SK-N-SH (cell line): ENCODE measurements around the gene GFY. TPM values are rescaled to one million over a fixed set of nuclear protein-coding genes. Genes with fewer than 3 reads are reported as not detected.

Source experiments
- CTCF ChIA-PET: fragments of 300-600, 350-600 bp; formaldehyde crosslinking; extraction: SDS; loops from one replicate; lab custom pipeline; 2021; lab: Yijun Ruan, JAX
- POLR2A ChIA-PET: fragments of 350-600 bp; sonication (Branson Sonifier 250); formaldehyde crosslinking; extraction: SDS; loops from one replicate; lab custom pipeline; 2020; ENCODE audit warnings: antibody characterized with exemption, inconsistent platforms; lab: Yijun Ruan, JAX
- DNase-seq: peaks from one replicate; pipeline ENCODE4 v3.0.0; 2012
- H2AFZ ChIP-seq: fragments of 200-600 bp; sonication (generic); 2 replicates; pipeline ENCODE4 v1.8.1; 2016; ENCODE audit warnings: antibody characterized with exemption, mild to moderate bottlenecking, low read depth
- H3F3A ChIP-seq: fragments of 200-600 bp; sonication (generic); replicated peaks from 2 replicates; pipeline ENCODE3; 2016; ENCODE audit warnings: antibody characterized with exemption, mild to moderate bottlenecking; ENCODE audit not compliant: insufficient read depth
- H3K27ac ChIP-seq, 2 experiments: fragments of 200-500 bp in 1 of 2; fragments of 200-600 bp in 1 of 2; sonication (Bioruptor generic) in 1 of 2; sonication (generic), shearing (Covaris generic) in 1 of 2; 2 replicates each; pipeline versions ENCODE4 v1.5.1 to v1.6.1; 2014 to 2016; ENCODE audit warnings: low read depth in 2 of 2, inconsistent platforms in 1 of 2, low read length in 1 of 2, mild to moderate bottlenecking in 1 of 2, mixed read lengths in 1 of 2
- H3K27me3 ChIP-seq: fragments of 200-600 bp; sonication (generic), shearing (Covaris generic); 2 replicates; pipeline ENCODE4 v1.6.1; 2016; ENCODE audit warnings: mixed run types; ENCODE audit not compliant: insufficient read depth
- H3K36me3 ChIP-seq, 2 experiments: fragments of 200-500 bp in 1 of 2; fragments of 200-600 bp in 1 of 2; sonication (Bioruptor generic) in 1 of 2; sonication (generic) in 1 of 2; replicated peaks in 1 of 2; 2 replicates each; pipeline versions ENCODE3 to v1.5.1; 2014 to 2016; ENCODE audit warnings: low read length in 1 of 2, mild to moderate bottlenecking in 1 of 2; ENCODE audit not compliant: insufficient read depth in 2 of 2, control insufficient read depth in 1 of 2
- H3K4me1 ChIP-seq, 2 experiments: fragments of 200-500 bp in 1 of 2; fragments of 200-600 bp in 1 of 2; sonication (Bioruptor generic) in 1 of 2; sonication (generic), shearing (Covaris generic) in 1 of 2; 2 replicates each; pipeline versions ENCODE4 v1.5.1 to v1.6.1; 2014 to 2016; ENCODE audit warnings: low read depth in 1 of 2, low read length in 1 of 2, mixed run types in 1 of 2; ENCODE audit not compliant: insufficient read depth in 2 of 2, control insufficient read depth in 1 of 2
- H3K4me2 ChIP-seq: fragments of 200-600 bp; sonication (generic), shearing (Covaris generic); 2 replicates; pipeline ENCODE4 v1.6.1; 2017; ENCODE audit warnings: mixed run types
- H3K4me3 ChIP-seq, 2 experiments: fragments of 200-500 bp in 1 of 2; fragments of 200-600 bp in 1 of 2; sonication (Bioruptor generic) in 1 of 2; sonication (generic), shearing (Covaris generic) in 1 of 2; 2 replicates each; pipeline versions ENCODE4 v1.5.1 to v1.8.1; 2014 to 2016; ENCODE audit warnings: low read depth in 2 of 2, inconsistent platforms in 1 of 2, low read length in 1 of 2, mild to moderate bottlenecking in 1 of 2, mixed read lengths in 1 of 2, moderate library complexity in 1 of 2
- H3K79me2 ChIP-seq: fragments of 200-600 bp; sonication (generic); 2 replicates; pipeline ENCODE4 v1.8.1; 2017; ENCODE audit warnings: mild to moderate bottlenecking; ENCODE audit not compliant: insufficient read depth
- H3K9ac ChIP-seq: fragments of 200-600 bp; sonication (generic); 2 replicates; pipeline ENCODE4 v1.6.1; 2017; ENCODE audit warnings: mixed run types
- H3K9me2 ChIP-seq: fragments of 200-600 bp; sonication (generic); 2 replicates; pipeline ENCODE4 v1.6.1; 2017; ENCODE audit warnings: mixed run types
- H3K9me3 ChIP-seq: fragments of 200-600 bp; sonication (generic); 2 replicates; pipeline ENCODE4 v1.6.1; 2017; ENCODE audit warnings: mixed run types, mild to moderate bottlenecking, moderate library complexity
- H4K20me1 ChIP-seq: fragments of 200-600 bp; sonication (generic); 2 replicates; pipeline ENCODE4 v1.6.1; 2017; ENCODE audit warnings: mild to moderate bottlenecking, mixed run types; ENCODE audit not compliant: insufficient read depth
- CHD2 ChIP-seq: fragments of 150-350 bp; IDR thresholded peaks from 2 replicates; pipeline ENCODE4 v1.6.1; 2018; ENCODE audit warnings: low read length; ENCODE audit not compliant: partially characterized antibody
- FOSL2 ChIP-seq: IDR thresholded peaks from 2 replicates; pipeline ENCODE4 v1.4.0; 2012; ENCODE audit warnings: low read depth, mild to moderate bottlenecking, moderate library complexity, borderline replicate concordance
- POLR2AphosphoS5 ChIP-seq: IDR thresholded peaks from 2 replicates; pipeline ENCODE4 v1.6.1; 2012; ENCODE audit warnings: low read depth, low read length
- SMC3 ChIP-seq: IDR thresholded peaks from 2 replicates; pipeline ENCODE4 v1.6.1; 2012; ENCODE audit warnings: low read depth, low read length, improper control_type of control experiment
- TAF1 ChIP-seq: IDR thresholded peaks from 2 replicates; pipeline ENCODE4 v1.6.1; 2012; ENCODE audit warnings: low read depth, mild to moderate bottlenecking, low read length, moderate library complexity, borderline replicate concordance
- YY1 ChIP-seq: IDR thresholded peaks from 2 replicates; pipeline ENCODE4 v1.4.0; 2012; ENCODE audit warnings: low read depth, mild to moderate bottlenecking
- WGBS: methylation state at CpG from one replicate; pipeline ENCODE4 v1.1.6; 2017; ENCODE audit warnings: low lambda C conversion rate; 5-methylcytosine and 5-hydroxymethylcytosine counted together
- polyA plus RNA-seq, 3 experiments: library from polyadenylated mRNA; depleted of rRNA; stranded (reverse); fragments of >200 nt; gene quantifications; 2 replicates each; pipeline ENCODE4 v1.2.3, GENCODE V29; 2012
- TF ChIP-seq, protein P1 (sequence below): fragments of 150-350 bp; IDR thresholded peaks from 2 replicates; pipeline ENCODE4 v1.6.1; 2017; ENCODE audit warnings: antibody characterized with exemption, low read length, low read depth, borderline replicate concordance
- TF ChIP-seq, protein P2 (sequence below): IDR thresholded peaks from 2 replicates; pipeline ENCODE4 v1.4.0; 2012; ENCODE audit warnings: low read depth, borderline replicate concordance
- TF ChIP-seq, protein P3 (sequence below): IDR thresholded peaks from 2 replicates; pipeline ENCODE4; 2012
- TF ChIP-seq, protein P4 (sequence below): fragments of 150-350 bp; IDR thresholded peaks from 2 replicates; pipeline ENCODE4 v1.6.1; 2016; ENCODE audit warnings: mild to moderate bottlenecking, low read depth, low read length
- TF ChIP-seq, protein P5 (sequence below): fragments of 200-600 bp; sonication (generic); IDR thresholded peaks from 2 replicates; pipeline ENCODE4 v1.6.1; 2017; ENCODE audit warnings: antibody characterized with exemption, mild to moderate bottlenecking, moderate library complexity
- TF ChIP-seq, protein P6 (sequence below): IDR thresholded peaks from 2 replicates; pipeline ENCODE4 v1.4.0; 2012; ENCODE audit warnings: low read depth, borderline replicate concordance

GFY gene
- polyA plus RNA-seq, 1 of the 3 experiments (the other 2 are of a cell fraction): not detected

DNA sequence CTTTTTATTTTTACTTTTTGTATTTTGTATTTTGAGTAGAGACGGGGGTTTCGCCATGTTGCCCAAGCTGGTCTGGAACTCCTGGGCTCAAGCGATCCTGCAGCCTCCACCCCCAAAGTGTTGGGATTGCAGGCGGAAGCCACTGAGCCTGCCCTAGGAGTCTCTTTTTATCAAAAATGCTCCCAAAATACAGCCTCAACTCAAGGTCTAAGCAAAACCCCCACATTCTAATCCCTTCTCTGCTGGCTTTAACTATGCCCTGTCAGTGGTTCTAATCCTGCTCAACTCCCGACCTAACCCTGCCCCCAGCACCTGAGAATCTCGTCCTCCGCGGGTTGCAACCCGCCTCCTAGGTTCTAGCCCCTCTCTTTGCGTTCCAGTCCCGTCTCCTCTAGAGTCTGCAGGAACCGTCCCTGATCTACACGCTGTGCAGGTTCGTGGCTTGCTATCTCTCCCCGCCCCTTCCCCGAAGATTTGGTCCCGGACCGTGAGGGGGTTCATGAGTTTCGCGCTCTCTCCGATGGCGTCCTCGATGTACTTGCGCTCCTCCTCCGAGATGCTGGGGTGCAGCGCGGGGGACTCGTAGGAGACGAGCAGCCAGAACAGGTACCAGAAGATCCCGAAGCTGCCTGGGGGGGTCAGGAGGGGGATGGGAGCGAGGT lies 8.2 kb downstream of the GFY start:
- Histone ChIP-seq H3K9me3 (no peaks in the 10 kb centered on the region), H3K27ac (no peak overlapping the region), H3F3A (peaks cover 9% of the 10 kb centered on the region), H3K27me3 (peaks cover 95% of the 10 kb centered on the region), H2AFZ (no peak overlapping the region), H3K9ac (no peak overlapping the region), H3K79me2 (no peaks in the 10 kb centered on the region), H3K36me3 (no peaks in the 10 kb centered on the region), H4K20me1 (no peaks in the 10 kb centered on the region), H3K4me1 (peaks cover 0 to 8% of the 10 kb centered on the region in 2 experiments; a peak in 1 of 4 replicates), H3K4me2 (no peak overlapping the region), H3K9me2 (no peaks in the 10 kb centered on the region), H3K4me3 (no peak overlapping the region)
- WGBS: 24% methylated on average over 25 of the region's 31 CpGs
- TF ChIP-seq YY1 (no peak), CHD2 (no peak)
- TF ChIP-seq, protein P1, sequence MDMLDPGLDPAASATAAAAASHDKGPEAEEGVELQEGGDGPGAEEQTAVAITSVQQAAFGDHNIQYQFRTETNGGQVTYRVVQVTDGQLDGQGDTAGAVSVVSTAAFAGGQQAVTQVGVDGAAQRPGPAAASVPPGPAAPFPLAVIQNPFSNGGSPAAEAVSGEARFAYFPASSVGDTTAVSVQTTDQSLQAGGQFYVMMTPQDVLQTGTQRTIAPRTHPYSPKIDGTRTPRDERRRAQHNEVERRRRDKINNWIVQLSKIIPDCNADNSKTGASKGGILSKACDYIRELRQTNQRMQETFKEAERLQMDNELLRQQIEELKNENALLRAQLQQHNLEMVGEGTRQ: no peak
- no peak for DNase-seq
- ChIA-PET CTCF (interaction anchor here (0.6 to 3.7 kb wide), 3 partner anchors 9 to 42 kb away, joined by 3 to 36 read pairs (median 15); no protein-coding TSS in a partner anchor), POLR2A (no interaction called here)

DNA sequence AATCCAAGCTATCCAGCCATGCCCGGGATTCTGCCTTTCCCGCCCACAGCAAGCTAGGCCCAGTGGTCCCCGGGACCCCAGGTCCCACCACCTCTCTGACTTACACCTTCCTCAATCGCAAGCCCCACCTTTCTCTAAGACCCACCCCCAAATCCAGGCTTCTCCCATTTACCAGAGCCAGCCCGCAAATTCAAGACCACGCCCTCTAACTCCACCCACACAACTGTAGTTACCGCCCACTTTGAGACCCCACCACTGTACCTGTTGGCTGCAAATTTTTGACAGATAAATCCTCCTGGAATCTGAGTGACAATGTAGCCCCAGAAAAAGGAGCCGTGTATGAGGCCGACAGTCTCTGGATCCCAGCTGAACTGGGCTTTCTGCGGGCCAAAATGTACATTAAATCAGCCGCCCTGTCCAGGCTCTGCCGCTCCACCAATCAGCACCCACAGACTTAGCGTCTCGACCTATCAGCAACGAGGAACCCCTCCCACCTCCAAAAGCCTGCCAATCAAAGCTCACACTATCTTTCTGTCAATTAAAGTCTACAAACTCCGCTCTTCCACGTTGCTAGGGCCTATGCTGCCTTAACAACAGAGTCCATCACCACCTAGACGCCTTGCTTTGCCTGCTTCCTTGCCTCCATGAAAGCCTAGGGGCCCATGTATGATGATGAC lies 9.9 kb downstream of the GFY start:
- Histone ChIP-seq H3K79me2 (no peaks in the 10 kb centered on the region), H3K36me3 (no peaks in the 10 kb centered on the region), H3K9me2 (no peaks in the 10 kb centered on the region), H3K9ac (no peak overlapping the region), H4K20me1 (no peaks in the 10 kb centered on the region), H3K4me1 (peaks cover 0 to 10% of the 10 kb centered on the region in 2 experiments; a peak in 1 of 4 replicates), H3K9me3 (no peaks in the 10 kb centered on the region), H3K4me3 (no peak overlapping the region)
- ChIA-PET CTCF (interaction anchor here (1.6 to 3.7 kb wide), 5 partner anchors 8 to 44 kb away, joined by 3 to 36 read pairs (median 8); partner anchors contain the start of gene PTH2), POLR2A (no interaction called here)
- WGBS: 64% methylated on average over 18 of the region's 18 CpGs
- peak; percentile 67 for DNase-seq
- TF ChIP-seq FOSL2: no peak
- no peak for TF ChIP-seq SMC3
- TF ChIP-seq, protein P2, sequence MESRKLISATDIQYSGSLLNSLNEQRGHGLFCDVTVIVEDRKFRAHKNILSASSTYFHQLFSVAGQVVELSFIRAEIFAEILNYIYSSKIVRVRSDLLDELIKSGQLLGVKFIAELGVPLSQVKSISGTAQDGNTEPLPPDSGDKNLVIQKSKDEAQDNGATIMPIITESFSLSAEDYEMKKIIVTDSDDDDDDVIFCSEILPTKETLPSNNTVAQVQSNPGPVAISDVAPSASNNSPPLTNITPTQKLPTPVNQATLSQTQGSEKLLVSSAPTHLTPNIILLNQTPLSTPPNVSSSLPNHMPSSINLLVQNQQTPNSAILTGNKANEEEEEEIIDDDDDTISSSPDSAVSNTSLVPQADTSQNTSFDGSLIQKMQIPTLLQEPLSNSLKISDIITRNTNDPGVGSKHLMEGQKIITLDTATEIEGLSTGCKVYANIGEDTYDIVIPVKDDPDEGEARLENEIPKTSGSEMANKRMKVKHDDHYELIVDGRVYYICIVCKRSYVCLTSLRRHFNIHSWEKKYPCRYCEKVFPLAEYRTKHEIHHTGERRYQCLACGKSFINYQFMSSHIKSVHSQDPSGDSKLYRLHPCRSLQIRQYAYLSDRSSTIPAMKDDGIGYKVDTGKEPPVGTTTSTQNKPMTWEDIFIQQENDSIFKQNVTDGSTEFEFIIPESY: no peak
- no peak for TF ChIP-seq TAF1
- TF ChIP-seq, protein P3, sequence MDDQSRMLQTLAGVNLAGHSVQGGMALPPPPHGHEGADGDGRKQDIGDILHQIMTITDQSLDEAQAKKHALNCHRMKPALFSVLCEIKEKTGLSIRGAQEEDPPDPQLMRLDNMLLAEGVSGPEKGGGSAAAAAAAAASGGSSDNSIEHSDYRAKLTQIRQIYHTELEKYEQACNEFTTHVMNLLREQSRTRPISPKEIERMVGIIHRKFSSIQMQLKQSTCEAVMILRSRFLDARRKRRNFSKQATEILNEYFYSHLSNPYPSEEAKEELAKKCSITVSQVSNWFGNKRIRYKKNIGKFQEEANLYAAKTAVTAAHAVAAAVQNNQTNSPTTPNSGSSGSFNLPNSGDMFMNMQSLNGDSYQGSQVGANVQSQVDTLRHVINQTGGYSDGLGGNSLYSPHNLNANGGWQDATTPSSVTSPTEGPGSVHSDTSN: peak; percentile 31; the same call in 1 of the 2 replicates
- TF ChIP-seq POLR2AphosphoS5: no peak
- TF ChIP-seq, protein P4, sequence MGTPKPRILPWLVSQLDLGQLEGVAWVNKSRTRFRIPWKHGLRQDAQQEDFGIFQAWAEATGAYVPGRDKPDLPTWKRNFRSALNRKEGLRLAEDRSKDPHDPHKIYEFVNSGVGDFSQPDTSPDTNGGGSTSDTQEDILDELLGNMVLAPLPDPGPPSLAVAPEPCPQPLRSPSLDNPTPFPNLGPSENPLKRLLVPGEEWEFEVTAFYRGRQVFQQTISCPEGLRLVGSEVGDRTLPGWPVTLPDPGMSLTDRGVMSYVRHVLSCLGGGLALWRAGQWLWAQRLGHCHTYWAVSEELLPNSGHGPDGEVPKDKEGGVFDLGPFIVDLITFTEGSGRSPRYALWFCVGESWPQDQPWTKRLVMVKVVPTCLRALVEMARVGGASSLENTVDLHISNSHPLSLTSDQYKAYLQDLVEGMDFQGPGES: peak; percentile 22; the same call in 1 of the 2 replicates
- TF ChIP-seq, protein P5, sequence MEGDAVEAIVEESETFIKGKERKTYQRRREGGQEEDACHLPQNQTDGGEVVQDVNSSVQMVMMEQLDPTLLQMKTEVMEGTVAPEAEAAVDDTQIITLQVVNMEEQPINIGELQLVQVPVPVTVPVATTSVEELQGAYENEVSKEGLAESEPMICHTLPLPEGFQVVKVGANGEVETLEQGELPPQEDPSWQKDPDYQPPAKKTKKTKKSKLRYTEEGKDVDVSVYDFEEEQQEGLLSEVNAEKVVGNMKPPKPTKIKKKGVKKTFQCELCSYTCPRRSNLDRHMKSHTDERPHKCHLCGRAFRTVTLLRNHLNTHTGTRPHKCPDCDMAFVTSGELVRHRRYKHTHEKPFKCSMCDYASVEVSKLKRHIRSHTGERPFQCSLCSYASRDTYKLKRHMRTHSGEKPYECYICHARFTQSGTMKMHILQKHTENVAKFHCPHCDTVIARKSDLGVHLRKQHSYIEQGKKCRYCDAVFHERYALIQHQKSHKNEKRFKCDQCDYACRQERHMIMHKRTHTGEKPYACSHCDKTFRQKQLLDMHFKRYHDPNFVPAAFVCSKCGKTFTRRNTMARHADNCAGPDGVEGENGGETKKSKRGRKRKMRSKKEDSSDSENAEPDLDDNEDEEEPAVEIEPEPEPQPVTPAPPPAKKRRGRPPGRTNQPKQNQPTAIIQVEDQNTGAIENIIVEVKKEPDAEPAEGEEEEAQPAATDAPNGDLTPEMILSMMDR: no peak
- TF ChIP-seq, protein P6, sequence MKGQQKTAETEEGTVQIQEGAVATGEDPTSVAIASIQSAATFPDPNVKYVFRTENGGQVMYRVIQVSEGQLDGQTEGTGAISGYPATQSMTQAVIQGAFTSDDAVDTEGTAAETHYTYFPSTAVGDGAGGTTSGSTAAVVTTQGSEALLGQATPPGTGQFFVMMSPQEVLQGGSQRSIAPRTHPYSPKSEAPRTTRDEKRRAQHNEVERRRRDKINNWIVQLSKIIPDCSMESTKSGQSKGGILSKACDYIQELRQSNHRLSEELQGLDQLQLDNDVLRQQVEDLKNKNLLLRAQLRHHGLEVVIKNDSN: no peak
- TF ChIP-seq, all 33 proteins: peak for 2
- no peak overlapping the region for H3K27ac ChIP-seq
- peaks cover 4% of the 10 kb centered on the region for H3F3A ChIP-seq
- H3K4me2 ChIP-seq: no peak overlapping the region
- H3K27me3 ChIP-seq: peaks cover 95% of the 10 kb centered on the region
- no peak overlapping the region for H2AFZ ChIP-seq
